Brain microvascular endothelial cell (primary cell): Measurements from ENCODE around the gene CD37.
A peak's percentile ranks its signal among the peaks of the same experiment; 100 is the strongest.
"Not testable (repeated sequence)": the region's sequence is repeated elsewhere in the genome, so short reads cannot be mapped to it uniquely, and the experiment has no call there.

Source experiments
- DNase-seq: peaks from one replicate; pipeline ENCODE4 v3.0.0-alpha.2; 2020
- H3K27ac ChIP-seq: fragments of 250-450 bp; sonication (Bioruptor Pico); 2 replicates; pipeline ENCODE4 v1.5.1; 2020; ENCODE audit warnings: mild to moderate bottlenecking, moderate library complexity
- H3K27me3 ChIP-seq: fragments of 250-450 bp; sonication (Bioruptor Pico); replicated peaks from 2 replicates; pipeline ENCODE4 v1.5.1; 2020; ENCODE audit warnings: mild to moderate bottlenecking
- H3K36me3 ChIP-seq: fragments of 250-450 bp; sonication (Bioruptor Pico); replicated peaks from 2 replicates; pipeline ENCODE4 v1.5.1; 2020; ENCODE audit warnings: mild to moderate bottlenecking
- H3K4me3 ChIP-seq: 2 replicates; pipeline ENCODE4 v1.5.1; 2011; ENCODE audit warnings: low read depth, mild to moderate bottlenecking, control low read depth, low read length, moderate library complexity
- CTCF ChIP-seq: IDR thresholded peaks from 2 replicates; pipeline ENCODE4 v1.5.1; 2011; ENCODE audit warnings: low read depth, mild to moderate bottlenecking, moderate library complexity, low read length, control low read depth, inconsistent platforms; ENCODE audit errors: missing control alignments
- in situ Hi-C: cut with HindIII; loops from 2 replicates; pipeline ENCODE4 v1.10.0; 2017; ENCODE audit warnings: low sequenced_read_pairs, low pct_ligation_motif_present

The CD37 gene

GRCh38 chr19:49364083-49364737 is 29.0 kb downstream of the CD37 start:
- in situ Hi-C loops: no loop called here
- TF ChIP-seq CTCF: no peak
- H3K36me3 ChIP-seq: peaks cover 4% of the 10 kb centered on the region
- H3K27ac ChIP-seq: peak overlapping the region; percentile 20
- H3K4me3 ChIP-seq: peak overlapping the region; percentile 30
- H3K27me3 ChIP-seq: no peaks in the 10 kb centered on the region
- DNase-seq: no peak

GRCh38 chr19:49366110-49366509 is 30.9 kb downstream of the CD37 start:
- H3K27ac ChIP-seq: no peak overlapping the region
- H3K27me3 ChIP-seq: no peaks in the 10 kb centered on the region
- no peak for DNase-seq
- TF ChIP-seq CTCF: no peak
- H3K36me3 ChIP-seq: no peaks in the 10 kb centered on the region
- in situ Hi-C loops: no loop called here
- H3K4me3 ChIP-seq: no peak overlapping the region

- Histone ChIP-seq H3K27me3 (no peaks in the 10 kb centered on the region), H3K4me3 (no peak overlapping the region), H3K27ac (no peak overlapping the region), H3K36me3 (no peaks in the 10 kb centered on the region)
- in situ Hi-C loops: no loop called here
- TF ChIP-seq CTCF: no peak
- DNase-seq: no peak
Observed at GRCh38 chr19:49368711-49369358, 33.6 kb downstream of the CD37 start.

GRCh38 chr19:49371184-49371583 is 36.0 kb downstream of the CD37 start:
- Histone ChIP-seq H3K27me3 (peaks cover 3% of the 10 kb centered on the region), H3K36me3 (no peaks in the 10 kb centered on the region), H3K4me3 (no peak overlapping the region), H3K27ac (no peak overlapping the region)
- no peak for TF ChIP-seq CTCF
- no peak for DNase-seq
- in situ Hi-C loops: no loop called here

- in situ Hi-C loops: not testable (repeated sequence)
Observed at GRCh38 chr19:49373174-49373573, 38.0 kb downstream of the CD37 start.

GRCh38 chr19:49374665-49375434 is 39.6 kb downstream of the CD37 start:
- no peak for DNase-seq
- peaks cover 3% of the 10 kb centered on the region for H3K27me3 ChIP-seq
- H3K4me3 ChIP-seq: no peak overlapping the region
- TF ChIP-seq CTCF: no peak
- in situ Hi-C loops: no loop called here
- H3K36me3 ChIP-seq: no peaks in the 10 kb centered on the region
- no peak overlapping the region for H3K27ac ChIP-seq

More at GRCh38 chr19:49373174-49373573, 38.0 kb downstream of the CD37 start:
- not testable (repeated sequence) for H3K27me3 ChIP-seq, H3K4me3 ChIP-seq, H3K27ac ChIP-seq, DNase-seq, H3K36me3 ChIP-seq
